Natural killer cell treated with Interleukin-12 subunit alpha and Interleukin-12 subunit beta and Interleukin-15 and Interleukin-18, amount 100 ng/mL, for 72 hours (primary cell): ENCODE measurements around the gene NUDT7. TPM values are rescaled to one million over a fixed set of nuclear protein-coding genes. Genes with fewer than 3 reads are reported as not detected.

ENCODE experiments used
- ATAC-seq, 2 donors: fragments of 150-1000 bp; cut with Tn5 transposase in 1 of 2; sonication (Bioruptor Pico), chemical (Tn5 transposase) in 1 of 2; 2 replicates each; pipeline ENCODE4 v1.10.0; 2021
- DNase-seq: peaks from one replicate; pipeline ENCODE4 v3.0.0; 2022; ENCODE audit warnings: low spot score
- H3K27ac Mint-ChIP-seq, 2 donors: 1 replicate in 1 of 2; 2 replicates in 1 of 2; pipeline ENCODE4 v1.8.0; 2022; ENCODE audit warnings: mixed read lengths in 2 of 2, mild to moderate bottlenecking in 1 of 2, moderate library complexity in 1 of 2
- H3K27me3 Mint-ChIP-seq, 2 donors: 1 replicate in 1 of 2; 2 replicates in 1 of 2; pipeline ENCODE4 v1.8.0; 2022; ENCODE audit warnings: mixed read lengths in 2 of 2
- H3K36me3 Mint-ChIP-seq: one replicate; pipeline ENCODE4 v1.8.0; 2022; ENCODE audit warnings: mixed read lengths
- H3K4me1 Mint-ChIP-seq, 2 donors: 1 replicate in 1 of 2; 2 replicates in 1 of 2; pipeline ENCODE4 v1.8.0; 2022; ENCODE audit warnings: low read depth in 2 of 2, mixed read lengths in 2 of 2, mild to moderate bottlenecking in 1 of 2
- H3K4me3 Mint-ChIP-seq: one replicate; pipeline ENCODE4 v1.8.0; 2022; ENCODE audit warnings: mixed read lengths
- H3K9me3 Mint-ChIP-seq: 2 replicates; pipeline ENCODE4 v1.8.0; 2022; ENCODE audit warnings: mixed read lengths
- total RNA-seq, 2 donors: library from RNA; stranded (reverse); gene quantifications; one replicate each; pipeline ENCODE4 v1.2.3, GENCODE V29; 2022

The NUDT7 gene
- 1 to 10 TPM in 1 of 2 donors, under 1 TPM in 1; 0.83 to 3.7 TPM for total RNA-seq

- peak within 1 kb of the TSS; percentile 93 for H3K4me3 Mint-ChIP-seq
- H3K27ac Mint-ChIP-seq = peak within 1 kb of the TSS; percentile 68 to 93
- peak; percentile 97 for DNase-seq
- peaks cover 0 to 9% of the 10 kb centered on the region in 2 donors for H3K27me3 Mint-ChIP-seq
- H3K4me1 Mint-ChIP-seq = peaks cover 16 to 21% of the 10 kb centered on the region in 2 donors
- ATAC-seq = peak; percentile 99
- H3K36me3 Mint-ChIP-seq = no peaks in the 10 kb centered on the region
- H3K9me3 Mint-ChIP-seq = no peaks in the 10 kb centered on the region
Observed at GRCh38 chr16:77722309-77723107, at the start of gene NUDT7. Gene NUDT7, plus strand, starts transcription at chr16:77722514. Its CDS starts 69 bp downstream, at chr16:77722583.

- no peak for DNase-seq
- ATAC-seq = no peak
- no peak overlapping the region for H3K4me3 Mint-ChIP-seq
- H3K4me1 Mint-ChIP-seq = no peaks in the 10 kb centered on the region
- peaks cover 2 to 3% of the 10 kb centered on the region in 2 donors for H3K27me3 Mint-ChIP-seq
- no peak overlapping the region for H3K27ac Mint-ChIP-seq
- H3K9me3 Mint-ChIP-seq = no peaks in the 10 kb centered on the region
- no peaks in the 10 kb centered on the region for H3K36me3 Mint-ChIP-seq
Observed at GRCh38 chr16:77674888-77675287, 47.4 kb upstream of the NUDT7 start.

GRCh38 chr16:77675464-77676324, 46.6 kb upstream of the NUDT7 start:
- Mint-ChIP-seq H3K9me3 (no peaks in the 10 kb centered on the region), H3K27me3 (peaks cover 0 to 3% of the 10 kb centered on the region in 2 donors), H3K4me1 (no peaks in the 10 kb centered on the region), H3K36me3 (no peaks in the 10 kb centered on the region), H3K4me3 (no peak overlapping the region), H3K27ac (no peak overlapping the region)
- ATAC-seq (peak; percentile 67 to 75), DNase-seq (peak; percentile 63)

GRCh38 chr16:77677129-77677528, 45.2 kb upstream of the NUDT7 start:
- Mint-ChIP-seq H3K4me3 (no peak overlapping the region), H3K27ac (no peak overlapping the region), H3K36me3 (no peaks in the 10 kb centered on the region), H3K9me3 (no peaks in the 10 kb centered on the region), H3K27me3 (peaks cover 0 to 3% of the 10 kb centered on the region in 2 donors), H3K4me1 (no peaks in the 10 kb centered on the region)
- no peak for DNase-seq
- no peak for ATAC-seq

GRCh38 chr16:77679391-77679790, 42.9 kb upstream of the NUDT7 start:
- no peak overlapping the region for H3K27ac Mint-ChIP-seq
- no peak for ATAC-seq
- no peaks in the 10 kb centered on the region for H3K4me1 Mint-ChIP-seq
- no peak for DNase-seq
- no peaks in the 10 kb centered on the region for H3K36me3 Mint-ChIP-seq
- H3K9me3 Mint-ChIP-seq = no peaks in the 10 kb centered on the region
- H3K27me3 Mint-ChIP-seq = peaks cover 7 to 13% of the 10 kb centered on the region in 2 donors
- H3K4me3 Mint-ChIP-seq = no peak overlapping the region

- no peaks in the 10 kb centered on the region for H3K36me3 Mint-ChIP-seq
- no peak overlapping the region for H3K4me3 Mint-ChIP-seq
- H3K9me3 Mint-ChIP-seq = no peaks in the 10 kb centered on the region
- no peak for DNase-seq
- ATAC-seq = no peak
- H3K4me1 Mint-ChIP-seq = no peaks in the 10 kb centered on the region
- H3K27me3 Mint-ChIP-seq = peaks cover 7 to 13% of the 10 kb centered on the region in 2 donors
- H3K27ac Mint-ChIP-seq = no peak overlapping the region
Observed at GRCh38 chr16:77679901-77680300, 42.4 kb upstream of the NUDT7 start.

- no peaks in the 10 kb centered on the region for H3K36me3 Mint-ChIP-seq
- no peak overlapping the region for H3K27ac Mint-ChIP-seq
- H3K27me3 Mint-ChIP-seq = peaks cover 7 to 13% of the 10 kb centered on the region in 2 donors
- no peak overlapping the region for H3K4me3 Mint-ChIP-seq
- no peak for DNase-seq
- no peak for ATAC-seq
- H3K9me3 Mint-ChIP-seq = no peaks in the 10 kb centered on the region
- no peaks in the 10 kb centered on the region for H3K4me1 Mint-ChIP-seq
Observed at GRCh38 chr16:77680496-77680895, 41.8 kb upstream of the NUDT7 start.

- Mint-ChIP-seq H3K27me3 (peaks cover 12 to 31% of the 10 kb centered on the region in 2 donors), H3K4me3 (no peak overlapping the region), H3K36me3 (no peaks in the 10 kb centered on the region), H3K4me1 (no peaks in the 10 kb centered on the region), H3K9me3 (no peaks in the 10 kb centered on the region), H3K27ac (no peak overlapping the region)
- ATAC-seq (no peak), DNase-seq (no peak)
Observed at GRCh38 chr16:77682586-77682985, 39.7 kb upstream of the NUDT7 start.

GRCh38 chr16:77683397-77684180, 38.7 kb upstream of the NUDT7 start:
- peaks cover 13 to 40% of the 10 kb centered on the region in 2 donors for H3K27me3 Mint-ChIP-seq
- ATAC-seq = no peak
- no peak for DNase-seq
- H3K4me1 Mint-ChIP-seq = no peaks in the 10 kb centered on the region
- no peak overlapping the region for H3K27ac Mint-ChIP-seq
- no peaks in the 10 kb centered on the region for H3K36me3 Mint-ChIP-seq
- H3K4me3 Mint-ChIP-seq = no peak overlapping the region
- no peaks in the 10 kb centered on the region for H3K9me3 Mint-ChIP-seq

- ATAC-seq = no peak
- Mint-ChIP-seq H3K4me3 (no peak overlapping the region), H3K4me1 (no peaks in the 10 kb centered on the region), H3K27ac (no peak overlapping the region), H3K36me3 (no peaks in the 10 kb centered on the region), H3K9me3 (no peaks in the 10 kb centered on the region), H3K27me3 (peaks cover 17 to 46% of the 10 kb centered on the region in 2 donors)
- DNase-seq = no peak
Observed at GRCh38 chr16:77684181-77684526, 38.2 kb upstream of the NUDT7 start.

GRCh38 chr16:77686385-77686784, 35.9 kb upstream of the NUDT7 start:
- Mint-ChIP-seq H3K36me3 (no peaks in the 10 kb centered on the region), H3K27ac (no peak overlapping the region), H3K27me3 (peaks cover 23 to 53% of the 10 kb centered on the region in 2 donors), H3K4me3 (no peak overlapping the region), H3K4me1 (no peaks in the 10 kb centered on the region), H3K9me3 (no peaks in the 10 kb centered on the region)
- ATAC-seq = no peak
- no peak for DNase-seq

GRCh38 chr16:77689971-77690370, 32.3 kb upstream of the NUDT7 start:
- ATAC-seq = no peak
- no peaks in the 10 kb centered on the region for H3K4me1 Mint-ChIP-seq
- no peak overlapping the region for H3K4me3 Mint-ChIP-seq
- DNase-seq = no peak
- H3K27me3 Mint-ChIP-seq = peaks cover 31 to 66% of the 10 kb centered on the region in 2 donors
- no peaks in the 10 kb centered on the region for H3K36me3 Mint-ChIP-seq
- no peak overlapping the region for H3K27ac Mint-ChIP-seq
- H3K9me3 Mint-ChIP-seq = no peaks in the 10 kb centered on the region

- Mint-ChIP-seq H3K4me3 (no peak overlapping the region), H3K4me1 (no peaks in the 10 kb centered on the region), H3K36me3 (no peaks in the 10 kb centered on the region), H3K9me3 (no peaks in the 10 kb centered on the region), H3K27ac (no peak overlapping the region), H3K27me3 (peaks cover 31 to 66% of the 10 kb centered on the region in 2 donors)
- ATAC-seq (no peak), DNase-seq (no peak)
Observed at GRCh38 chr16:77690416-77690815, 31.9 kb upstream of the NUDT7 start.
